Measurements from ENCODE around the gene GJD3.

- TF ChIP-seq, protein P1, sequence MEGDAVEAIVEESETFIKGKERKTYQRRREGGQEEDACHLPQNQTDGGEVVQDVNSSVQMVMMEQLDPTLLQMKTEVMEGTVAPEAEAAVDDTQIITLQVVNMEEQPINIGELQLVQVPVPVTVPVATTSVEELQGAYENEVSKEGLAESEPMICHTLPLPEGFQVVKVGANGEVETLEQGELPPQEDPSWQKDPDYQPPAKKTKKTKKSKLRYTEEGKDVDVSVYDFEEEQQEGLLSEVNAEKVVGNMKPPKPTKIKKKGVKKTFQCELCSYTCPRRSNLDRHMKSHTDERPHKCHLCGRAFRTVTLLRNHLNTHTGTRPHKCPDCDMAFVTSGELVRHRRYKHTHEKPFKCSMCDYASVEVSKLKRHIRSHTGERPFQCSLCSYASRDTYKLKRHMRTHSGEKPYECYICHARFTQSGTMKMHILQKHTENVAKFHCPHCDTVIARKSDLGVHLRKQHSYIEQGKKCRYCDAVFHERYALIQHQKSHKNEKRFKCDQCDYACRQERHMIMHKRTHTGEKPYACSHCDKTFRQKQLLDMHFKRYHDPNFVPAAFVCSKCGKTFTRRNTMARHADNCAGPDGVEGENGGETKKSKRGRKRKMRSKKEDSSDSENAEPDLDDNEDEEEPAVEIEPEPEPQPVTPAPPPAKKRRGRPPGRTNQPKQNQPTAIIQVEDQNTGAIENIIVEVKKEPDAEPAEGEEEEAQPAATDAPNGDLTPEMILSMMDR (IDR thresholded peaks at IDR 0.05) = no peak
- TF ChIP-seq POLR2A (IDR thresholded peaks at IDR 0.05) = no peak
Measured at GRCh38 chr17:40374821-40375498, 10.4 kb upstream of the GJD3 start.
